K562 (cell line): Measurements from ENCODE around the gene POLR2B.

Experiments used
- GATAD2B ChIP-seq: fragments of 450-650 bp; IDR thresholded peaks from 2 replicates; pipeline ENCODE4 v1.6.1; 2017; ENCODE audit warnings: mild to moderate bottlenecking, borderline replicate concordance
- NR2C2 ChIP-seq, 2 experiments: fragments of 200-800 bp in 1 of 2; sonication (Bioruptor generic) in 1 of 2; sonication (generic) in 1 of 2; formaldehyde crosslinking in 1 of 2; IDR thresholded peaks; 2 replicates each; pipeline versions ENCODE4 v1.6.1 to v1.8.0; 2016 to 2022; ENCODE audit warnings: mild to moderate bottlenecking in 1 of 2, missing compliant biosample characterization in 1 of 2, missing genetic modification characterization in 1 of 2, missing genetic modification reagents in 1 of 2
- POLR2AphosphoS5 ChIP-seq: IDR thresholded peaks from 2 replicates; pipeline ENCODE4 v1.6.1; 2011; ENCODE audit warnings: mild to moderate bottlenecking, low read depth, low read length, moderate library complexity; ENCODE audit not compliant: control insufficient read depth, insufficient read depth
- RBM17 ChIP-seq: fragments of 200-400 bp; formaldehyde crosslinking; IDR thresholded peaks from 2 replicates; pipeline ENCODE4 v1.6.1; 2017; ENCODE audit warnings: low read depth, mild to moderate bottlenecking, low read length, borderline replicate concordance
- SMC3 ChIP-seq: conservative IDR thresholded peaks from 2 replicates; pipeline ENCODE4 v1.6.1; 2011; ENCODE audit warnings: low read depth, low read length, improper control_type of control experiment; ENCODE audit not compliant: insufficient read depth
- SRSF7 ChIP-seq: fragments of 200-400 bp; formaldehyde crosslinking; optimal IDR thresholded peaks from 2 replicates; pipeline ENCODE3; 2017; ENCODE audit warnings: mild to moderate bottlenecking, low read depth, low read length
- ZNF121 ChIP-seq: sonication (generic); formaldehyde crosslinking; conservative IDR thresholded peaks from 2 replicates; pipeline ENCODE4 v1.8.0; 2022; ENCODE audit warnings: missing genetic modification reagents
- ZNF561 ChIP-seq: fragments of 450-650 bp; formaldehyde crosslinking; conservative IDR thresholded peaks from 2 replicates; pipeline ENCODE4 v1.4.0; 2020; ENCODE audit warnings: mild to moderate bottlenecking, moderate library complexity
- TF ChIP-seq, protein P1 (sequence below), 3 experiments: IDR thresholded peaks in 2 of 3; conservative IDR thresholded peaks in 1 of 3; 2 replicates each; pipeline ENCODE4 v1.5.1; 2011 to 2012; ENCODE audit warnings: low read length in 3 of 3, mild to moderate bottlenecking in 3 of 3, control low read depth in 2 of 3, improper control_type of control experiment in 1 of 3, inconsistent platforms in 1 of 3, low read depth in 1 of 3, mixed read lengths in 1 of 3, moderate library complexity in 1 of 3; ENCODE audit not compliant: insufficient read depth in 2 of 3
- TF ChIP-seq, protein P2 (sequence below): fragments of 250-450 bp; sonication (Bioruptor Pico); IDR thresholded peaks from 2 replicates; pipeline ENCODE4 v1.8.0; 2022; ENCODE audit warnings: inconsistent platforms, mild to moderate bottlenecking, moderate library complexity, borderline replicate concordance
- TF ChIP-seq, protein P3 (sequence below): fragments of 250-450 bp; sonication (Bioruptor Pico); IDR thresholded peaks from 2 replicates; pipeline ENCODE4 v1.9.0; 2021; ENCODE audit warnings: mild to moderate bottlenecking
- TF ChIP-seq, protein P4 (sequence below): sonication (generic); formaldehyde crosslinking; IDR thresholded peaks from 2 replicates; pipeline ENCODE4 v1.8.0; 2022; ENCODE audit warnings: missing genetic modification reagents, mild to moderate bottlenecking, borderline replicate concordance
- TF ChIP-seq, protein P5 (sequence below): IDR thresholded peaks from 2 replicates; pipeline ENCODE4 v1.6.1; 2016; ENCODE audit warnings: missing genetic modification characterization, missing compliant biosample characterization

DNA sequence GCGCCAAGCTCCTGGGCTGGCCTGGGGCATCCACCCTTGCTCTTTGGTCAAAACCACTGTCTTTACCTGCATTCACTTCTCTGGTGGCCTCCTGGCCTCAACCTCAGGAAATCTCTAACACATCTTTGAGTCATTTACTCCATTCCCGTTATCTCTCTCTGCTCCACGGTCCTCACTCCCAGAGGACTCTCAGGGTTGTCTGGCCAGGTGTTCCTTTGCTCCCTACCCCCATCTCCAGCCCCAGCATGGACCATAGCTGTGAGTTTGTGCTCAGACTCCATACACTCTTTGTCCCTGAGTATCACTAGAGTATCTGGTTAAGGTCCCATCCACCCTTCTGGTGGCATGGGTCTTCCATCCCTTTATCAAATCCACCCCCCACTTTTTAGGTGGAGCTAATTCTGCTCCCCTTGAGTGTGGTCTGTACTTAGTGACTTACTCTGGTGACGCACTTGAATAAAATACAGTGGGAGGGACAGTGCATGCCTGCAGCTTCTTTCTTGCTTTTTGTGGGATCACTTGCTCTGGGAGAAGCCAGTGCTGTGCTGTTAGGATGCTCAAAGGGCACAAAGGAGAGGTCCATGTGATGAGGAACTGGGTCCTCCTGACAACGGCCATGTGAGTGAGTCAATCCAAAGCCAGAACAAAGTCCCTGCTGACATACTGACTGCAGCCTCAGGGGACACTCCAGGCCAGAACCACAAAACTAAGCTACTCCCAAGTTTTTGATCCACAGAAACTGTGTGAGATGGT is 87.2 kb downstream of the POLR2B start:
- TF ChIP-seq, protein P1, sequence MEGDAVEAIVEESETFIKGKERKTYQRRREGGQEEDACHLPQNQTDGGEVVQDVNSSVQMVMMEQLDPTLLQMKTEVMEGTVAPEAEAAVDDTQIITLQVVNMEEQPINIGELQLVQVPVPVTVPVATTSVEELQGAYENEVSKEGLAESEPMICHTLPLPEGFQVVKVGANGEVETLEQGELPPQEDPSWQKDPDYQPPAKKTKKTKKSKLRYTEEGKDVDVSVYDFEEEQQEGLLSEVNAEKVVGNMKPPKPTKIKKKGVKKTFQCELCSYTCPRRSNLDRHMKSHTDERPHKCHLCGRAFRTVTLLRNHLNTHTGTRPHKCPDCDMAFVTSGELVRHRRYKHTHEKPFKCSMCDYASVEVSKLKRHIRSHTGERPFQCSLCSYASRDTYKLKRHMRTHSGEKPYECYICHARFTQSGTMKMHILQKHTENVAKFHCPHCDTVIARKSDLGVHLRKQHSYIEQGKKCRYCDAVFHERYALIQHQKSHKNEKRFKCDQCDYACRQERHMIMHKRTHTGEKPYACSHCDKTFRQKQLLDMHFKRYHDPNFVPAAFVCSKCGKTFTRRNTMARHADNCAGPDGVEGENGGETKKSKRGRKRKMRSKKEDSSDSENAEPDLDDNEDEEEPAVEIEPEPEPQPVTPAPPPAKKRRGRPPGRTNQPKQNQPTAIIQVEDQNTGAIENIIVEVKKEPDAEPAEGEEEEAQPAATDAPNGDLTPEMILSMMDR (IDR thresholded peaks at IDR 0.05 in 2 of 3, conservative IDR thresholded peaks at IDR 0.05 in 1 of 3; ENCODE audit: insufficient read depth in 2 of 3, low read depth in 1 of 3, low read length in 3 of 3): no peak
- TF ChIP-seq ZNF561 (CRISPR knock-in tag): no peak
- TF ChIP-seq SRSF7: no peak
- TF ChIP-seq RBM17: no peak
- TF ChIP-seq, protein P2, sequence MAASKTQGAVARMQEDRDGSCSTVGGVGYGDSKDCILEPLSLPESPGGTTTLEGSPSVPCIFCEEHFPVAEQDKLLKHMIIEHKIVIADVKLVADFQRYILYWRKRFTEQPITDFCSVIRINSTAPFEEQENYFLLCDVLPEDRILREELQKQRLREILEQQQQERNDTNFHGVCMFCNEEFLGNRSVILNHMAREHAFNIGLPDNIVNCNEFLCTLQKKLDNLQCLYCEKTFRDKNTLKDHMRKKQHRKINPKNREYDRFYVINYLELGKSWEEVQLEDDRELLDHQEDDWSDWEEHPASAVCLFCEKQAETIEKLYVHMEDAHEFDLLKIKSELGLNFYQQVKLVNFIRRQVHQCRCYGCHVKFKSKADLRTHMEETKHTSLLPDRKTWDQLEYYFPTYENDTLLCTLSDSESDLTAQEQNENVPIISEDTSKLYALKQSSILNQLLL: no peak
- TF ChIP-seq, protein P3, sequence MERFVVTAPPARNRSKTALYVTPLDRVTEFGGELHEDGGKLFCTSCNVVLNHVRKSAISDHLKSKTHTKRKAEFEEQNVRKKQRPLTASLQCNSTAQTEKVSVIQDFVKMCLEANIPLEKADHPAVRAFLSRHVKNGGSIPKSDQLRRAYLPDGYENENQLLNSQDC (CRISPR knock-in tag): no peak
- no peak for TF ChIP-seq NR2C2 (CRISPR knock-in tag; IDR thresholded peaks at IDR 0.05)
- no peak for TF ChIP-seq NR2C2 (tag; IDR thresholded peaks at IDR 0.05)
- no peak for TF ChIP-seq SMC3
- TF ChIP-seq, protein P4, sequence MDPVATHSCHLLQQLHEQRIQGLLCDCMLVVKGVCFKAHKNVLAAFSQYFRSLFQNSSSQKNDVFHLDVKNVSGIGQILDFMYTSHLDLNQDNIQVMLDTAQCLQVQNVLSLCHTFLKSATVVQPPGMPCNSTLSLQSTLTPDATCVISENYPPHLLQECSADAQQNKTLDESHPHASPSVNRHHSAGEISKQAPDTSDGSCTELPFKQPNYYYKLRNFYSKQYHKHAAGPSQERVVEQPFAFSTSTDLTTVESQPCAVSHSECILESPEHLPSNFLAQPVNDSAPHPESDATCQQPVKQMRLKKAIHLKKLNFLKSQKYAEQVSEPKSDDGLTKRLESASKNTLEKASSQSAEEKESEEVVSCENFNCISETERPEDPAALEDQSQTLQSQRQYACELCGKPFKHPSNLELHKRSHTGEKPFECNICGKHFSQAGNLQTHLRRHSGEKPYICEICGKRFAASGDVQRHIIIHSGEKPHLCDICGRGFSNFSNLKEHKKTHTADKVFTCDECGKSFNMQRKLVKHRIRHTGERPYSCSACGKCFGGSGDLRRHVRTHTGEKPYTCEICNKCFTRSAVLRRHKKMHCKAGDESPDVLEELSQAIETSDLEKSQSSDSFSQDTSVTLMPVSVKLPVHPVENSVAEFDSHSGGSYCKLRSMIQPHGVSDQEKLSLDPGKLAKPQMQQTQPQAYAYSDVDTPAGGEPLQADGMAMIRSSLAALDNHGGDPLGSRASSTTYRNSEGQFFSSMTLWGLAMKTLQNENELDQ (CRISPR knock-in tag): no peak
- TF ChIP-seq POLR2AphosphoS5: no peak
- TF ChIP-seq ZNF121 (CRISPR knock-in tag): no peak
- no peak for TF ChIP-seq GATAD2B
- TF ChIP-seq, protein P5, sequence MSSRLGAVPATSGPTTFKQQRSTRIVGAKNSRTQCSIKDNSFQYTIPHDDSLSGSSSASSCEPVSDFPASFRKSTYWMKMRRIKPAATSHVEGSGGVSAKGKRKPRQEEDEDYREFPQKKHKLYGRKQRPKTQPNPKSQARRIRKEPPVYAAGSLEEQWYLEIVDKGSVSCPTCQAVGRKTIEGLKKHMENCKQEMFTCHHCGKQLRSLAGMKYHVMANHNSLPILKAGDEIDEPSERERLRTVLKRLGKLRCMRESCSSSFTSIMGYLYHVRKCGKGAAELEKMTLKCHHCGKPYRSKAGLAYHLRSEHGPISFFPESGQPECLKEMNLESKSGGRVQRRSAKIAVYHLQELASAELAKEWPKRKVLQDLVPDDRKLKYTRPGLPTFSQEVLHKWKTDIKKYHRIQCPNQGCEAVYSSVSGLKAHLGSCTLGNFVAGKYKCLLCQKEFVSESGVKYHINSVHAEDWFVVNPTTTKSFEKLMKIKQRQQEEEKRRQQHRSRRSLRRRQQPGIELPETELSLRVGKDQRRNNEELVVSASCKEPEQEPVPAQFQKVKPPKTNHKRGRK (tag): no peak
